HG03064 (cell line): ENCODE results near the gene KIF5A.
"Not testable (repeated sequence)": the region's sequence is repeated elsewhere in the genome, so short reads cannot be mapped to it uniquely, and the experiment has no call there.

Source experiments
- ATAC-seq: cut with Tn5 transposase; IDR thresholded peaks from one replicate; pipeline ENCODE4 v1.9.1; 2021; ENCODE audit warnings: low read depth; ENCODE audit not compliant: unreplicated experiment

Gene KIF5A

GRCh38 chr12:57552306-57552651 is 2.4 kb downstream of the KIF5A start:
- ATAC-seq = no peak

GRCh38 chr12:57552835-57553313 is 3.0 kb downstream of the KIF5A start:
- ATAC-seq = no peak

GRCh38 chr12:57553343-57554202 is 3.7 kb downstream of the KIF5A start:
- ATAC-seq = no peak

- no peak for ATAC-seq
Measured at GRCh38 chr12:57554453-57554852, 4.6 kb downstream of the KIF5A start.

GRCh38 chr12:57554897-57555296 is 5.1 kb downstream of the KIF5A start:
- ATAC-seq = no peak

GRCh38 chr12:57558864-57559263 is 9.0 kb downstream of the KIF5A start:
- no peak for ATAC-seq

- no peak for ATAC-seq
Measured at GRCh38 chr12:57560516-57560915, 10.7 kb downstream of the KIF5A start.

GRCh38 chr12:57561117-57561516 is 11.3 kb downstream of the KIF5A start:
- not testable (repeated sequence) for ATAC-seq

- ATAC-seq = no peak
Measured at GRCh38 chr12:57563358-57563757, 13.5 kb downstream of the KIF5A start.

- no peak for ATAC-seq
Measured at GRCh38 chr12:57564178-57564740, 14.4 kb downstream of the KIF5A start.

- no peak for ATAC-seq
Measured at GRCh38 chr12:57568838-57569237, 19.0 kb downstream of the KIF5A start.

GRCh38 chr12:57569858-57570257 is 20.0 kb downstream of the KIF5A start:
- ATAC-seq = no peak

GRCh38 chr12:57570438-57570837 is 20.6 kb downstream of the KIF5A start:
- ATAC-seq = not testable (repeated sequence)

- no peak for ATAC-seq
Measured at GRCh38 chr12:57571926-57572762, 22.3 kb downstream of the KIF5A start.

- ATAC-seq = no peak
Measured at GRCh38 chr12:57574795-57575194, 25.0 kb downstream of the KIF5A start.

- no peak for ATAC-seq
Measured at GRCh38 chr12:57575771-57576612, 26.1 kb downstream of the KIF5A start.

- no peak for ATAC-seq
Measured at GRCh38 chr12:57576613-57577160, 26.8 kb downstream of the KIF5A start.

GRCh38 chr12:57577981-57578758 is 28.3 kb downstream of the KIF5A start:
- ATAC-seq = no peak

- no peak for ATAC-seq
Measured at GRCh38 chr12:57579011-57579410, 29.2 kb downstream of the KIF5A start.
